Liver (tissue), 3 donors: ENCODE results near the gene ADAM8.

Source experiments
- EGR1 ChIP-seq, 2 donors: IDR thresholded peaks; 2 replicates each; pipeline ENCODE4 v1.6.1; 2016 to 2018; ENCODE audit warnings: antibody characterized with exemption in 2 of 2, low read depth in 2 of 2
- GABPA ChIP-seq, 2 donors: IDR thresholded peaks in 1 of 2; conservative IDR thresholded peaks in 1 of 2; 2 replicates each; pipeline ENCODE4 v1.6.1; 2016; ENCODE audit warnings: antibody characterized with exemption in 2 of 2, mild to moderate bottlenecking in 1 of 2, moderate library complexity in 1 of 2
- JUND ChIP-seq, 2 donors: IDR thresholded peaks; 2 replicates each; pipeline ENCODE4 v1.6.1; 2016; ENCODE audit warnings: antibody characterized with exemption in 2 of 2
- YY1 ChIP-seq: IDR thresholded peaks from 2 replicates; pipeline ENCODE4 v1.6.1; 2016; ENCODE audit warnings: antibody characterized with exemption, mild to moderate bottlenecking
- ZBTB33 ChIP-seq: IDR thresholded peaks from 2 replicates; pipeline ENCODE4 v1.6.1; 2016; ENCODE audit warnings: antibody characterized with exemption
- TF ChIP-seq, protein P1 (sequence below): IDR thresholded peaks from 2 replicates; pipeline ENCODE4 v1.6.1; 2016; ENCODE audit warnings: antibody characterized with exemption, mild to moderate bottlenecking
- TF ChIP-seq, protein P2 (sequence below): fragments of 150-350 bp; IDR thresholded peaks from 2 replicates; pipeline ENCODE4 v1.5.1; 2017; ENCODE audit warnings: improper control_type of control experiment, low read depth, low read length; ENCODE audit not compliant: missing input control
- TF ChIP-seq, protein P3 (sequence below): IDR thresholded peaks from 2 replicates; pipeline ENCODE4 v1.6.1; 2016; ENCODE audit warnings: antibody characterized with exemption
- donor health status: healthy.
- donor health status: healthy.

- TF ChIP-seq, protein P1, sequence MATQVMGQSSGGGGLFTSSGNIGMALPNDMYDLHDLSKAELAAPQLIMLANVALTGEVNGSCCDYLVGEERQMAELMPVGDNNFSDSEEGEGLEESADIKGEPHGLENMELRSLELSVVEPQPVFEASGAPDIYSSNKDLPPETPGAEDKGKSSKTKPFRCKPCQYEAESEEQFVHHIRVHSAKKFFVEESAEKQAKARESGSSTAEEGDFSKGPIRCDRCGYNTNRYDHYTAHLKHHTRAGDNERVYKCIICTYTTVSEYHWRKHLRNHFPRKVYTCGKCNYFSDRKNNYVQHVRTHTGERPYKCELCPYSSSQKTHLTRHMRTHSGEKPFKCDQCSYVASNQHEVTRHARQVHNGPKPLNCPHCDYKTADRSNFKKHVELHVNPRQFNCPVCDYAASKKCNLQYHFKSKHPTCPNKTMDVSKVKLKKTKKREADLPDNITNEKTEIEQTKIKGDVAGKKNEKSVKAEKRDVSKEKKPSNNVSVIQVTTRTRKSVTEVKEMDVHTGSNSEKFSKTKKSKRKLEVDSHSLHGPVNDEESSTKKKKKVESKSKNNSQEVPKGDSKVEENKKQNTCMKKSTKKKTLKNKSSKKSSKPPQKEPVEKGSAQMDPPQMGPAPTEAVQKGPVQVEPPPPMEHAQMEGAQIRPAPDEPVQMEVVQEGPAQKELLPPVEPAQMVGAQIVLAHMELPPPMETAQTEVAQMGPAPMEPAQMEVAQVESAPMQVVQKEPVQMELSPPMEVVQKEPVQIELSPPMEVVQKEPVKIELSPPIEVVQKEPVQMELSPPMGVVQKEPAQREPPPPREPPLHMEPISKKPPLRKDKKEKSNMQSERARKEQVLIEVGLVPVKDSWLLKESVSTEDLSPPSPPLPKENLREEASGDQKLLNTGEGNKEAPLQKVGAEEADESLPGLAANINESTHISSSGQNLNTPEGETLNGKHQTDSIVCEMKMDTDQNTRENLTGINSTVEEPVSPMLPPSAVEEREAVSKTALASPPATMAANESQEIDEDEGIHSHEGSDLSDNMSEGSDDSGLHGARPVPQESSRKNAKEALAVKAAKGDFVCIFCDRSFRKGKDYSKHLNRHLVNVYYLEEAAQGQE: no peak
- no peak for TF ChIP-seq GABPA (IDR thresholded peaks at IDR 0.05 in 1 of 2, conservative IDR thresholded peaks at IDR 0.05 in 1 of 2)
- no peak for TF ChIP-seq YY1
- TF ChIP-seq ZBTB33: no peak
- TF ChIP-seq, protein P2, sequence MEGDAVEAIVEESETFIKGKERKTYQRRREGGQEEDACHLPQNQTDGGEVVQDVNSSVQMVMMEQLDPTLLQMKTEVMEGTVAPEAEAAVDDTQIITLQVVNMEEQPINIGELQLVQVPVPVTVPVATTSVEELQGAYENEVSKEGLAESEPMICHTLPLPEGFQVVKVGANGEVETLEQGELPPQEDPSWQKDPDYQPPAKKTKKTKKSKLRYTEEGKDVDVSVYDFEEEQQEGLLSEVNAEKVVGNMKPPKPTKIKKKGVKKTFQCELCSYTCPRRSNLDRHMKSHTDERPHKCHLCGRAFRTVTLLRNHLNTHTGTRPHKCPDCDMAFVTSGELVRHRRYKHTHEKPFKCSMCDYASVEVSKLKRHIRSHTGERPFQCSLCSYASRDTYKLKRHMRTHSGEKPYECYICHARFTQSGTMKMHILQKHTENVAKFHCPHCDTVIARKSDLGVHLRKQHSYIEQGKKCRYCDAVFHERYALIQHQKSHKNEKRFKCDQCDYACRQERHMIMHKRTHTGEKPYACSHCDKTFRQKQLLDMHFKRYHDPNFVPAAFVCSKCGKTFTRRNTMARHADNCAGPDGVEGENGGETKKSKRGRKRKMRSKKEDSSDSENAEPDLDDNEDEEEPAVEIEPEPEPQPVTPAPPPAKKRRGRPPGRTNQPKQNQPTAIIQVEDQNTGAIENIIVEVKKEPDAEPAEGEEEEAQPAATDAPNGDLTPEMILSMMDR: no peak
- TF ChIP-seq, protein P3, sequence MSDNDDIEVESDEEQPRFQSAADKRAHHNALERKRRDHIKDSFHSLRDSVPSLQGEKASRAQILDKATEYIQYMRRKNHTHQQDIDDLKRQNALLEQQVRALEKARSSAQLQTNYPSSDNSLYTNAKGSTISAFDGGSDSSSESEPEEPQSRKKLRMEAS: no peak
- TF ChIP-seq JUND (IDR thresholded peaks at IDR 0.05): no peak
- no peak for TF ChIP-seq EGR1 (IDR thresholded peaks at IDR 0.05; ENCODE audit: low read depth in 2 of 2)
These were observed 62.8 kb downstream of the ADAM8 start for GRCh38 chr10:133213641-133214467.
